ENCODE data around the gene GPR32. TPM values are rescaled to one million over a fixed set of nuclear protein-coding genes. Genes with fewer than 3 reads are reported as not detected.
A peak's percentile ranks its signal among the peaks of the same experiment; 100 is the strongest.
"Not testable (repeated sequence)": the region's sequence is repeated elsewhere in the genome, so short reads cannot be mapped to it uniquely, and the experiment has no call there.

GPR32 gene
- total and polyA plus RNA-seq, 2 experiments from 2014 or later: not detected

GRCh38 chr19:50804420-50805272, 34.4 kb downstream of the GPR32 start:
- H3K27me3 ChIP-seq (replicated peaks; ENCODE audit: insufficient read depth): no peaks in the 10 kb centered on the region
- H2AFZ ChIP-seq: peak overlapping the region; percentile 93
- H3K9me3 ChIP-seq (ENCODE audit: low read depth): no peaks in the 10 kb centered on the region
- peak overlapping the region; percentile 84 for H3K4me2 ChIP-seq (ENCODE audit: unreplicated experiment)
- H3K9me2 ChIP-seq (ENCODE audit: insufficient read depth): no peaks in the 10 kb centered on the region
- no peaks in the 10 kb centered on the region for H4K20me1 ChIP-seq (ENCODE audit: insufficient read depth)
- no peak for TF ChIP-seq EZH2 (IDR thresholded peaks at IDR 0.05; ENCODE audit: insufficient read depth, poor library complexity, severe bottlenecking)
- TF ChIP-seq EZH2phosphoT487 (IDR thresholded peaks at IDR 0.05; ENCODE audit: insufficient read depth, low read depth): no peak
- H3F3A ChIP-seq (ENCODE audit: insufficient read depth): no peaks in the 10 kb centered on the region
- H3K9ac ChIP-seq: peak overlapping the region; percentile 97
- peaks cover 13% of the 10 kb centered on the region; the same call in 1 of the 2 replicates for H3K4me1 ChIP-seq (ENCODE audit: insufficient read depth)
- H3K4me3 ChIP-seq: peak overlapping the region; percentile 94
- peak overlapping the region; percentile 96 for H3K27ac ChIP-seq
- 1% methylated on average over 62 of the region's 62 CpGs for WGBS, 2 experiments (ENCODE audit: low coverage in 1 of 2, low lambda C conversion rate in 2 of 2, missing lambda C conversion rate in 2 of 2)
- peaks cover 11% of the 10 kb centered on the region; the same call in 1 of the 2 replicates for H3K36me3 ChIP-seq (ENCODE audit: low read depth)
- in situ Hi-C loops (cut with MboI): no loop called here
- peaks cover 41% of the 10 kb centered on the region for H3K79me2 ChIP-seq (ENCODE audit: insufficient read depth)
- peak; percentile 100 for DNase-seq

DNA sequence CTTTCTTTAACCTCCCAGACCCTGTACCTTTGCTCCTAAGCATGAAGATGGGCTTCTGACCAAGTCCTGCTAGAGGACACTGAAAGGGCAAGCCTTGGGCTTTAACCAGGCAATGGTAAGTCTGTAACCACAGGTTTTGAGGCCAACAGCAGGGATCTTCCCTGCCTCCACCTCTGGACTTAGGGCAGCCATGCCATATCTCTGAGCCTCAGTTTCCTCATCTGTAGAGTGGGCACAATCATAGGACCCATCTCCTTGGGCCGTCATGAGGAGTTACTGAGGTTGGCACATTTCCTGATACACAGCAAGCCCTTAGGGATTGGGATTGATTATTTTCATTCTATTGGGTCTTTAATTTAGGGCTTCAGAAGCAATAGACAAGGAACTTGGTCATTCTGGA, 38.6 kb downstream of the GPR32 start:
- no peak overlapping the region for H2AFZ ChIP-seq
- H3K27me3 ChIP-seq (replicated peaks; ENCODE audit: insufficient read depth): 0 out of 2 replicates have a peak, but pooled peaks cover 5% of the 10 kb centered on the region
- H3K36me3 ChIP-seq (ENCODE audit: low read depth): no peaks in the 10 kb centered on the region
- no peak for DNase-seq
- WGBS, 2 experiments (ENCODE audit: low coverage in 1 of 2, low lambda C conversion rate in 2 of 2, missing lambda C conversion rate in 2 of 2): 59 to 68% methylated on average over 1 of the region's 1 CpG
- peaks cover 2% of the 10 kb centered on the region for H3K79me2 ChIP-seq (ENCODE audit: insufficient read depth)
- H3F3A ChIP-seq (ENCODE audit: insufficient read depth): no peaks in the 10 kb centered on the region
- H3K9me2 ChIP-seq (ENCODE audit: insufficient read depth): no peaks in the 10 kb centered on the region
- H3K4me3 ChIP-seq: no peak overlapping the region
- no peak overlapping the region for H3K4me2 ChIP-seq (ENCODE audit: unreplicated experiment)
- no peak overlapping the region for H3K27ac ChIP-seq
- no peaks in the 10 kb centered on the region for H3K9me3 ChIP-seq (ENCODE audit: low read depth)
- H3K4me1 ChIP-seq (ENCODE audit: insufficient read depth): peaks cover 4% of the 10 kb centered on the region; the same call in 1 of the 2 replicates
- no peak for TF ChIP-seq EZH2phosphoT487 (IDR thresholded peaks at IDR 0.05; ENCODE audit: insufficient read depth, low read depth)
- no peak for TF ChIP-seq EZH2 (IDR thresholded peaks at IDR 0.05; ENCODE audit: insufficient read depth, poor library complexity, severe bottlenecking)
- in situ Hi-C loops (cut with MboI): no loop called here
- no peak overlapping the region for H3K9ac ChIP-seq
- no peaks in the 10 kb centered on the region for H4K20me1 ChIP-seq (ENCODE audit: insufficient read depth)

GRCh38 chr19:50811622-50812238, 41.5 kb downstream of the GPR32 start:
- H3K9ac ChIP-seq; in situ Hi-C loops (cut with MboI); DNase-seq; H4K20me1 ChIP-seq (ENCODE audit: insufficient read depth); H2AFZ ChIP-seq; H3K9me2 ChIP-seq (ENCODE audit: insufficient read depth); H3K27me3 ChIP-seq (replicated peaks; ENCODE audit: insufficient read depth); H3K4me1 ChIP-seq (ENCODE audit: insufficient read depth); H3K79me2 ChIP-seq (ENCODE audit: insufficient read depth); H3K4me2 ChIP-seq (ENCODE audit: unreplicated experiment); H3K27ac ChIP-seq; H3K4me3 ChIP-seq; H3K36me3 ChIP-seq (ENCODE audit: low read depth); H3K9me3 ChIP-seq (ENCODE audit: low read depth); H3F3A ChIP-seq (ENCODE audit: insufficient read depth): not testable (repeated sequence)
- WGBS, 2 experiments (ENCODE audit: low coverage in 1 of 2, low lambda C conversion rate in 2 of 2, missing lambda C conversion rate in 2 of 2): 15 to 29% methylated on average over 2 to 3 of the region's 3 CpGs

DNA sequence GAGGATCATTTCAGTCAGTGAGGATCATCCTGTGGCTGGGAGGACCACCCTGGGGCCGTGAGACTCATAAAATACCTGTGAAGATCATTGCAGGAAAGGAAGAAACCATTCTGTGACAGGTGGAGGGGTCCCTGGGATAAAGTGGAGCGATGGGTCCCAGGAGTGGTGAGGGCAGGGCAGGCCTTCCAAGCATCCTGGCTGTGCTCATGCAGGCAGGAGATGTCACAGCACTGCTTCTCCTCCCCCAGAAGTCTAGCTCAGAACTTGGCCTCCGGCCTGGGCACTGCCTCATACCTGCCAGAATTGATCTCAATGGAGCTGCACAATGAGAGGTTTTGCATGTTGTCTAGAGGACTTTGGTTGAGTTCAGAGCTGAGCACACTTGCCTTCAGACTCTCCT, 42.2 kb downstream of the GPR32 start:
- DNase-seq: no peak
- H3F3A ChIP-seq (ENCODE audit: insufficient read depth): no peaks in the 10 kb centered on the region
- H3K27me3 ChIP-seq (replicated peaks; ENCODE audit: insufficient read depth): 0 out of 2 replicates have a peak, but pooled peaks cover 8% of the 10 kb centered on the region
- H2AFZ ChIP-seq: no peak overlapping the region
- no peaks in the 10 kb centered on the region for H4K20me1 ChIP-seq (ENCODE audit: insufficient read depth)
- in situ Hi-C loops (cut with MboI): no loop called here
- H3K9ac ChIP-seq: no peak overlapping the region
- H3K9me2 ChIP-seq (ENCODE audit: insufficient read depth): no peaks in the 10 kb centered on the region
- 25 to 34% methylated on average over 3 of the region's 3 CpGs for WGBS, 2 experiments (ENCODE audit: low coverage in 1 of 2, low lambda C conversion rate in 2 of 2, missing lambda C conversion rate in 2 of 2)
- no peaks in the 10 kb centered on the region for H3K79me2 ChIP-seq (ENCODE audit: insufficient read depth)
- TF ChIP-seq EZH2 (IDR thresholded peaks at IDR 0.05; ENCODE audit: insufficient read depth, poor library complexity, severe bottlenecking) (no peak), EZH2phosphoT487 (IDR thresholded peaks at IDR 0.05; ENCODE audit: insufficient read depth, low read depth) (no peak)
- H3K9me3 ChIP-seq (ENCODE audit: low read depth): no peaks in the 10 kb centered on the region
- no peak overlapping the region for H3K4me3 ChIP-seq
- no peaks in the 10 kb centered on the region for H3K36me3 ChIP-seq (ENCODE audit: low read depth)
- H3K4me2 ChIP-seq (ENCODE audit: unreplicated experiment): no peak overlapping the region
- H3K4me1 ChIP-seq (ENCODE audit: insufficient read depth): no peaks in the 10 kb centered on the region
- H3K27ac ChIP-seq: no peak overlapping the region
